ENCODE results near the gene FBXL4.

FBXL4 gene

GRCh38 chr6:98871057-98871456 lies 76.7 kb downstream of the FBXL4 start:
- TF ChIP-seq CTCF (IDR thresholded peaks at IDR 0.05; ENCODE audit: low read depth, low read length, poor library complexity, severe bottlenecking) = no peak
- TF ChIP-seq EZH2phosphoT487 (IDR thresholded peaks at IDR 0.05; ENCODE audit: borderline replicate concordance, low read length) = no peak
- Histone ChIP-seq H4K20me1 (ENCODE audit: control insufficient read depth, insufficient read depth, low read depth, low read length) (no peaks in the 10 kb centered on the region), H3K36me3 (ENCODE audit: control insufficient read depth, low read length) (peaks cover 6% of the 10 kb centered on the region), H3K4me2 (ENCODE audit: low read length) (no peak overlapping the region), H3K4me3 (ENCODE audit: low read length) (no peak overlapping the region), H3K79me2 (ENCODE audit: control insufficient read depth, low read length) (no peaks in the 10 kb centered on the region), H3K27ac (ENCODE audit: low read depth, low read length) (no peak overlapping the region), H3K9me2 (replicated peaks; ENCODE audit: control insufficient read depth, low read length) (no peaks in the 10 kb centered on the region), H3K9me3 (ENCODE audit: control insufficient read depth, insufficient read depth, low read length) (0 out of 2 replicates have a peak, but pooled peaks cover 2% of the 10 kb centered on the region), H3F3A (ENCODE audit: control insufficient read depth, insufficient read depth) (no peaks in the 10 kb centered on the region), H3K27me3 (ENCODE audit: control insufficient read depth, low read length) (no peaks in the 10 kb centered on the region), H3K4me1 (ENCODE audit: control insufficient read depth, low read length) (no peaks in the 10 kb centered on the region)

- H4K20me1 ChIP-seq (ENCODE audit: control insufficient read depth, insufficient read depth, low read depth, low read length) = no peaks in the 10 kb centered on the region
- no peak overlapping the region for H3K27ac ChIP-seq (ENCODE audit: low read depth, low read length)
- no peaks in the 10 kb centered on the region for H3K36me3 ChIP-seq (ENCODE audit: control insufficient read depth, low read length)
- H3K9me3 ChIP-seq (ENCODE audit: control insufficient read depth, insufficient read depth, low read length) = 0 out of 2 replicates have a peak, but pooled peaks cover 2% of the 10 kb centered on the region
- TF ChIP-seq EZH2phosphoT487 (IDR thresholded peaks at IDR 0.05; ENCODE audit: borderline replicate concordance, low read length) = no peak
- no peak for TF ChIP-seq CTCF (IDR thresholded peaks at IDR 0.05; ENCODE audit: low read depth, low read length, poor library complexity, severe bottlenecking)
- no peaks in the 10 kb centered on the region for H3K4me1 ChIP-seq (ENCODE audit: control insufficient read depth, low read length)
- no peak overlapping the region for H3K4me3 ChIP-seq (ENCODE audit: low read length)
- no peaks in the 10 kb centered on the region for H3F3A ChIP-seq (ENCODE audit: control insufficient read depth, insufficient read depth)
- no peak overlapping the region for H3K4me2 ChIP-seq (ENCODE audit: low read length)
- H3K9me2 ChIP-seq (replicated peaks; ENCODE audit: control insufficient read depth, low read length) = no peaks in the 10 kb centered on the region
- no peaks in the 10 kb centered on the region for H3K79me2 ChIP-seq (ENCODE audit: control insufficient read depth, low read length)
- no peaks in the 10 kb centered on the region for H3K27me3 ChIP-seq (ENCODE audit: control insufficient read depth, low read length)
Measured at GRCh38 chr6:98864497-98864896, 83.2 kb downstream of the FBXL4 start.

GRCh38 chr6:98848539-98849242 lies 99.1 kb downstream of the FBXL4 start:
- Histone ChIP-seq H3K27me3 (ENCODE audit: control insufficient read depth, low read length) (peaks cover 59% of the 10 kb centered on the region), H3K36me3 (ENCODE audit: control insufficient read depth, low read length) (no peaks in the 10 kb centered on the region), H3K4me2 (ENCODE audit: low read length) (no peak overlapping the region), H3K4me3 (ENCODE audit: low read length) (no peak overlapping the region), H3K9me3 (ENCODE audit: control insufficient read depth, insufficient read depth, low read length) (no peaks in the 10 kb centered on the region), H3K27ac (ENCODE audit: low read depth, low read length) (no peak overlapping the region), H3F3A (ENCODE audit: control insufficient read depth, insufficient read depth) (no peaks in the 10 kb centered on the region), H3K9me2 (replicated peaks; ENCODE audit: control insufficient read depth, low read length) (no peaks in the 10 kb centered on the region), H3K4me1 (ENCODE audit: control insufficient read depth, low read length) (peaks cover 11% of the 10 kb centered on the region), H4K20me1 (ENCODE audit: control insufficient read depth, insufficient read depth, low read depth, low read length) (0 out of 2 replicates have a peak, but pooled peaks cover 2% of the 10 kb centered on the region), H3K79me2 (ENCODE audit: control insufficient read depth, low read length) (no peaks in the 10 kb centered on the region)
- TF ChIP-seq CTCF (IDR thresholded peaks at IDR 0.05; ENCODE audit: low read depth, low read length, poor library complexity, severe bottlenecking) (no peak), EZH2phosphoT487 (IDR thresholded peaks at IDR 0.05; ENCODE audit: borderline replicate concordance, low read length) (no peak)
